HG03460 (cell line): ENCODE measurements around the gene ITPR1.

ENCODE experiments used
- ATAC-seq: cut with Tn5 transposase; IDR thresholded peaks from one replicate; pipeline ENCODE4 v1.9.1; 2021; ENCODE audit not compliant: unreplicated experiment

Gene ITPR1

GRCh38 chr3:4529876-4530588 lies 36.9 kb downstream of the ITPR1 start:
- no peak for ATAC-seq

GRCh38 chr3:4531478-4532025 lies 38.4 kb downstream of the ITPR1 start:
- no peak for ATAC-seq

GRCh38 chr3:4532535-4533112 lies 39.5 kb downstream of the ITPR1 start:
- ATAC-seq: no peak

- ATAC-seq: no peak
These were observed 40.6 kb downstream of the ITPR1 start for GRCh38 chr3:4533489-4534443.

GRCh38 chr3:4534906-4535305 lies 41.8 kb downstream of the ITPR1 start:
- no peak for ATAC-seq

GRCh38 chr3:4536260-4536659 lies 43.1 kb downstream of the ITPR1 start:
- no peak for ATAC-seq

GRCh38 chr3:4540267-4540666 lies 47.1 kb downstream of the ITPR1 start:
- ATAC-seq: no peak

- ATAC-seq: no peak
These were observed 50.0 kb downstream of the ITPR1 start for GRCh38 chr3:4543110-4543509.

- ATAC-seq: no peak
These were observed 53.4 kb downstream of the ITPR1 start for GRCh38 chr3:4546346-4547178.

GRCh38 chr3:4547799-4548198 lies 54.7 kb downstream of the ITPR1 start:
- ATAC-seq: no peak

GRCh38 chr3:4548356-4548755 lies 55.2 kb downstream of the ITPR1 start:
- ATAC-seq: no peak

- no peak for ATAC-seq
These were observed 55.6 kb downstream of the ITPR1 start for GRCh38 chr3:4548780-4549179.

GRCh38 chr3:4549896-4550295 lies 56.7 kb downstream of the ITPR1 start:
- ATAC-seq: no peak

- ATAC-seq: no peak
These were observed 58.0 kb downstream of the ITPR1 start for GRCh38 chr3:4551051-4551711.

GRCh38 chr3:4551794-4552442 lies 58.8 kb downstream of the ITPR1 start:
- no peak for ATAC-seq

- no peak for ATAC-seq
These were observed 59.7 kb downstream of the ITPR1 start for GRCh38 chr3:4552811-4553210.

GRCh38 chr3:4561661-4562060 lies 68.5 kb downstream of the ITPR1 start:
- ATAC-seq: no peak

GRCh38 chr3:4562595-4562994 lies 69.4 kb downstream of the ITPR1 start:
- no peak for ATAC-seq

- no peak for ATAC-seq
These were observed 71.1 kb downstream of the ITPR1 start for GRCh38 chr3:4564270-4564669.
